DND-41 (cell line): ENCODE results near the gene SH2B3.

Experiments
- ATAC-seq: fragments of 200-7000 bp; cut with Tn5 transposase; 3 replicates; pipeline ENCODE4 v1.9.1; 2021; ENCODE audit warnings: low read depth; ENCODE audit not compliant: insufficient read depth
- DNase-seq: peaks from one replicate; pipeline ENCODE4 v3.0.0-alpha.2; 2020
- H2AFZ ChIP-seq: 2 replicates; pipeline ENCODE4 v1.6.0; 2012; ENCODE audit warnings: low read depth, low read length
- H3K27ac ChIP-seq: 2 replicates; pipeline ENCODE4 v1.5.1; 2012; ENCODE audit warnings: low read length, inconsistent platforms
- H3K27me3 ChIP-seq: fragments of 200-600 bp; sonication (generic); 2 replicates; pipeline ENCODE4 v1.6.0; 2012; ENCODE audit warnings: low read length, mild to moderate bottlenecking, inconsistent platforms; ENCODE audit not compliant: insufficient read depth, poor library complexity
- H3K36me3 ChIP-seq: 2 replicates; pipeline ENCODE4 v1.5.1; 2012; ENCODE audit warnings: low read length, inconsistent platforms; ENCODE audit not compliant: insufficient read depth
- H3K4me1 ChIP-seq: 2 replicates; pipeline ENCODE4 v1.5.1; 2012; ENCODE audit warnings: mild to moderate bottlenecking, low read length; ENCODE audit not compliant: insufficient read depth
- H3K4me2 ChIP-seq: 2 replicates; pipeline ENCODE4 v1.6.0; 2012; ENCODE audit warnings: mild to moderate bottlenecking, moderate library complexity, low read length, inconsistent platforms; ENCODE audit not compliant: insufficient read depth
- H3K4me3 ChIP-seq, 2 experiments: fragments of 200-600 bp in 1 of 2; shearing (Covaris generic) in 1 of 2; 2 replicates each; pipeline ENCODE4 v1.5.1; 2012 to 2016; ENCODE audit warnings: inconsistent platforms in 2 of 2, low read length in 2 of 2, mild to moderate bottlenecking in 2 of 2, low read depth in 1 of 2, moderate library complexity in 1 of 2
- H3K79me2 ChIP-seq: 2 replicates; pipeline ENCODE4 v1.6.0; 2012; ENCODE audit warnings: low read length, inconsistent platforms; ENCODE audit not compliant: insufficient read depth
- H3K9ac ChIP-seq: 2 replicates; pipeline ENCODE4 v1.6.0; 2012; ENCODE audit warnings: low read depth, mild to moderate bottlenecking, inconsistent platforms, low read length, moderate library complexity
- H3K9me3 ChIP-seq: 2 replicates; pipeline ENCODE4 v1.5.1; 2012; ENCODE audit warnings: low read length, moderate library complexity, mild to moderate bottlenecking, inconsistent platforms; ENCODE audit not compliant: insufficient read depth, severe bottlenecking
- H4K20me1 ChIP-seq: 2 replicates; pipeline ENCODE4 v1.6.0; 2012; ENCODE audit warnings: low read length; ENCODE audit not compliant: insufficient read depth
- EZH2 ChIP-seq: IDR thresholded peaks from 3 replicates; pipeline ENCODE4 v1.6.1; 2012; ENCODE audit warnings: borderline replicate concordance, low read depth, mild to moderate bottlenecking, moderate library complexity, low read length, inconsistent platforms; ENCODE audit not compliant: severe bottlenecking
- TF ChIP-seq, protein P1 (sequence below): IDR thresholded peaks from 2 replicates; pipeline ENCODE4 v1.5.1; 2012; ENCODE audit warnings: borderline replicate concordance, low read length, moderate library complexity, mild to moderate bottlenecking; ENCODE audit not compliant: poor library complexity, severe bottlenecking; ENCODE audit errors: extremely low read depth

Gene SH2B3

DNA sequence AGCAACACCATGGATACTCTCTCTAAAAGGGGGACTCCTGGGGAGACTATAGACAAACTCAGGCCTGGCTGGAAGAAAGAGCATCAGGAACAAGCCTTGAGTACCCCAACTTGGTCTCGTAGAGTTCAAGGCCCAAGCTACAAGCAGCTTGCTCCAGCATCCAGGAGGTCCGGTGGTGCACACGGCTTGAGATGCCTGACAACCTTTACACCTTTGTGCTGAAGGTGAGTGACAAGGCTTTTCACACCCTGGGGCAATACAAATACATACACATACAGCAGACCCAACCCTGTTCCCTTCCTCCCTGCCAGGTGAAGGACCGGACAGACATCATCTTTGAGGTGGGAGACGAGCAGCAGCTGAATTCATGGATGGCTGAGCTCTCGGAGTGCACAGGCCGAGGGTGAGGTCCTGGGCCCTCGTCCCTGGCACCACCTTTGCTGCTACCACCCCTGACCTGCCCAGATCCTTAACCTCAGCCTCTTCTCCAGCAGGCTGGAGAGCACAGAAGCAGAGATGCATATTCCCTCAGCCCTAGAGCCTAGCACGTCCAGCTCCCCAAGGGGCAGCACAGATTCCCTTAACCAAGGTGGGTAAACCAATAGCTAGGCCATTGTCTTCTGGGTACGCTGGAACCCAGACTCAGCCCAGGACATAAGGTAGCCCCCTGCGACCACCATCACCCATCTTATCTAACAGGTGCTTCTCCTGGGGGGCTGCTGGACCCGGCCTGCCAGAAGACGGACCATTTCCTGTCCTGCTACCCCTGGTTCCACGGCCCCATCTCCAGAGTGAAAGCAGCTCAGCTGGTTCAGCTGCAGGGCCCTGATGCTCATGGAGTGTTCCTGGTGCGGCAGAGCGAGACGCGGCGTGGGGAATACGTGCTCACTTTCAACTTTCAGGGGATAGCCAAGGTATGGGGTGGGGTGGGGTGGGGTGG, 41.2 kb downstream of the SH2B3 start:
- H3K9me3 ChIP-seq = no peaks in the 10 kb centered on the region
- H4K20me1 ChIP-seq = peaks cover 66% of the 10 kb centered on the region
- no peak overlapping the region for H3K9ac ChIP-seq
- no peak overlapping the region for H3K4me2 ChIP-seq
- no peaks in the 10 kb centered on the region for H3K27me3 ChIP-seq
- ATAC-seq (no peak), DNase-seq (peak; percentile 3)
- H2AFZ ChIP-seq = no peak overlapping the region
- no peaks in the 10 kb centered on the region for H3K4me1 ChIP-seq
- no peak overlapping the region for H3K4me3 ChIP-seq
- no peak for TF ChIP-seq EZH2
- TF ChIP-seq, protein P1, sequence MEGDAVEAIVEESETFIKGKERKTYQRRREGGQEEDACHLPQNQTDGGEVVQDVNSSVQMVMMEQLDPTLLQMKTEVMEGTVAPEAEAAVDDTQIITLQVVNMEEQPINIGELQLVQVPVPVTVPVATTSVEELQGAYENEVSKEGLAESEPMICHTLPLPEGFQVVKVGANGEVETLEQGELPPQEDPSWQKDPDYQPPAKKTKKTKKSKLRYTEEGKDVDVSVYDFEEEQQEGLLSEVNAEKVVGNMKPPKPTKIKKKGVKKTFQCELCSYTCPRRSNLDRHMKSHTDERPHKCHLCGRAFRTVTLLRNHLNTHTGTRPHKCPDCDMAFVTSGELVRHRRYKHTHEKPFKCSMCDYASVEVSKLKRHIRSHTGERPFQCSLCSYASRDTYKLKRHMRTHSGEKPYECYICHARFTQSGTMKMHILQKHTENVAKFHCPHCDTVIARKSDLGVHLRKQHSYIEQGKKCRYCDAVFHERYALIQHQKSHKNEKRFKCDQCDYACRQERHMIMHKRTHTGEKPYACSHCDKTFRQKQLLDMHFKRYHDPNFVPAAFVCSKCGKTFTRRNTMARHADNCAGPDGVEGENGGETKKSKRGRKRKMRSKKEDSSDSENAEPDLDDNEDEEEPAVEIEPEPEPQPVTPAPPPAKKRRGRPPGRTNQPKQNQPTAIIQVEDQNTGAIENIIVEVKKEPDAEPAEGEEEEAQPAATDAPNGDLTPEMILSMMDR = no peak
- H3K79me2 ChIP-seq = peaks cover 30% of the 10 kb centered on the region
- no peak overlapping the region for H3K27ac ChIP-seq
- peaks cover 95% of the 10 kb centered on the region for H3K36me3 ChIP-seq

DNA sequence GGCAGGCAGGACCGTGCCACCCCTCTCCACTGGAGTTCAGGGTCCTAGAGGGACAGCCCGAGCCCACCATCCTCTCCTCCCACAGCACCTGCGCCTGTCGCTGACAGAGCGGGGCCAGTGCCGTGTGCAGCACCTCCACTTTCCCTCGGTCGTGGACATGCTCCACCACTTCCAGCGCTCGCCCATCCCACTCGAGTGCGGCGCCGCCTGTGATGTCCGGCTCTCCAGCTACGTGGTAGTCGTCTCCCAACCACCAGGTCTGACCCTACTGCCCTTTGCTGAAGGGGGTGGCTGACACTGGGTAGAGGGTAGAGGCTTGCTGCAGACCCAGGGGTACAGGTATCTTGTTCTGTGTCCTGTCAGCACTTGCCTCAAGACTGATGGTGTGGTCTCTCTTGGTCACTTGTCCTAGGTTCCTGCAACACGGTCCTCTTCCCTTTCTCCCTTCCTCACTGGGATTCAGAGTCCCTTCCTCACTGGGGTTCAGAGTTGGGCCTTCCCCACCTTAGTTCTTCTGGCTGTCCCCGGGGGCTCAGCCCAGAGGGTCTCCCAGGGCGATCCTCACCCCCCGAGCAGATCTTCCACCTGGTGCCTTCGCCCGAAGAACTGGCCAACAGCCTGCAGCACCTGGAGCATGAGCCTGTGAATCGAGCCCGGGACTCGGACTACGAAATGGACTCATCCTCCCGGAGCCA, 42.0 kb downstream of the SH2B3 start:
- Histone ChIP-seq H3K36me3 (peaks cover 94% of the 10 kb centered on the region), H3K27ac (no peak overlapping the region), H4K20me1 (peaks cover 59% of the 10 kb centered on the region), H3K27me3 (no peaks in the 10 kb centered on the region), H3K4me1 (no peaks in the 10 kb centered on the region), H2AFZ (no peak overlapping the region), H3K4me3 (no peak overlapping the region), H3K79me2 (peaks cover 25% of the 10 kb centered on the region), H3K9me3 (no peaks in the 10 kb centered on the region), H3K4me2 (no peak overlapping the region), H3K9ac (no peak overlapping the region)
- TF ChIP-seq, protein P1 = no peak
- TF ChIP-seq EZH2 = no peak
- no peak for ATAC-seq
- peak; percentile 2 for DNase-seq

DNA sequence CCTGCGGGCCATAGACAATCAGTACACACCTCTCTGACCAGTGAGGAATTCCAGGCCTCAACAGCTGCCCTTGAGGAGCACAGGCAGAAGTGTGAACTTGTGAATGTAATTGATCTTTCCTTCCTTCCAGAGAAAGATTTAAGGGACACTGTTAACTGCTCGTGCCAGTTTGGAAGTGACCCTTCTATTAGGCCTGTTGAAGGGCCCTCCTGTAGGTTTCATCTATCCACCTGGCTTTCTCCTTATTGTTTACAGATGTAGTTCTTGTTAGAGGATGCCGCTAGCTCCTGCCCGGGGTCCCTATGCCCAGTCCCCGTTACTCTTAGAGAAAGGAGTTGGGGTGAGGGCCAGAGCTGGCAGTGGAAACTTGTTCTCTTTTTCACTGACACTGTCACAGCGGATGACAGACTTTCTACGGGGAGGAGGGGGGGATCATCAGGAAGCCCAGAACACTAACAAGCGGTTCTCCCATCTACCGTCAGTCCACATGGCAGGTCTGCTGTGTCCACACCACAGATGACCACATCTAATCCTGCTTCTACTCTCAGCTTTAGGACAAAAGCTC, 42.6 kb downstream of the SH2B3 start:
- Histone ChIP-seq H3K4me3 (no peak overlapping the region), H3K27me3 (no peaks in the 10 kb centered on the region), H3K79me2 (peaks cover 19% of the 10 kb centered on the region), H3K4me2 (no peak overlapping the region), H3K4me1 (no peaks in the 10 kb centered on the region), H3K36me3 (peaks cover 92% of the 10 kb centered on the region), H2AFZ (no peak overlapping the region), H4K20me1 (peaks cover 56% of the 10 kb centered on the region), H3K27ac (no peak overlapping the region), H3K9ac (no peak overlapping the region), H3K9me3 (no peaks in the 10 kb centered on the region)
- DNase-seq (peak; percentile 2), ATAC-seq (no peak)
- TF ChIP-seq EZH2 = no peak
- TF ChIP-seq, protein P1 = no peak
